ENCODE results near the gene PPFIBP2.

Gene PPFIBP2

DNA sequence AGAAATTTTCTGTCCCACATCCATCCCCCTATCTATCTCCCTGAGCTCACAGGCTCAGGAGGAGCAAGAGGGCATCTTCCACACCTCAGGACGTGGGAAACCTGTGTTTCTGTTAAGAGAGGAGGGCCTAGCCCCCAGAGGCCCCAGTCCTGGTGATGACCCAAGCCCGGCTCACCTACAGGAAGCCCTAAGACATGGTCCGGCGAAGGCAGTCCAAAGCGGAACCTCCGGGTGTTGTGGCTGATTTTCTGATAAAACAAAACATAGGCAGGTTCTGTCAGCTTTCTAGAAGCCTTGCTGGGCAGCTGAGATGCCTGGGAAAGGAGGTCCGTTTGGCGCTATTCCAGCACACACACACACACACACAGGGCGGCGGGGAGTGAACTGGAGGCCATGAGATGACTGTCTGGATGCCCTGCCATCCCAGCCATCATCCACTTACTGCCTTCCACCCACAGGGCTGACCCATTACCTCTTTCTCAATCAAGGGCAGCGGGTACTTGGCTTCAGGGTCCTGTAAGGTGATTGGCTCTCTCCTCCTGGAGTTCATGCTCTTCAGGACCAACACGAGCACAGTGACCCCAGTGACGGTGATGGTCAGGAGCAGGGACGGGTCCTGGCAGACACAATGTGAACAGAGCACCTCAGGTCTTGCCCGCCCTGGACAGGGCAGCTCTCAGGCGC, 158.6 kb downstream of the PPFIBP2 start:
- no peak for DNase-seq

DNA sequence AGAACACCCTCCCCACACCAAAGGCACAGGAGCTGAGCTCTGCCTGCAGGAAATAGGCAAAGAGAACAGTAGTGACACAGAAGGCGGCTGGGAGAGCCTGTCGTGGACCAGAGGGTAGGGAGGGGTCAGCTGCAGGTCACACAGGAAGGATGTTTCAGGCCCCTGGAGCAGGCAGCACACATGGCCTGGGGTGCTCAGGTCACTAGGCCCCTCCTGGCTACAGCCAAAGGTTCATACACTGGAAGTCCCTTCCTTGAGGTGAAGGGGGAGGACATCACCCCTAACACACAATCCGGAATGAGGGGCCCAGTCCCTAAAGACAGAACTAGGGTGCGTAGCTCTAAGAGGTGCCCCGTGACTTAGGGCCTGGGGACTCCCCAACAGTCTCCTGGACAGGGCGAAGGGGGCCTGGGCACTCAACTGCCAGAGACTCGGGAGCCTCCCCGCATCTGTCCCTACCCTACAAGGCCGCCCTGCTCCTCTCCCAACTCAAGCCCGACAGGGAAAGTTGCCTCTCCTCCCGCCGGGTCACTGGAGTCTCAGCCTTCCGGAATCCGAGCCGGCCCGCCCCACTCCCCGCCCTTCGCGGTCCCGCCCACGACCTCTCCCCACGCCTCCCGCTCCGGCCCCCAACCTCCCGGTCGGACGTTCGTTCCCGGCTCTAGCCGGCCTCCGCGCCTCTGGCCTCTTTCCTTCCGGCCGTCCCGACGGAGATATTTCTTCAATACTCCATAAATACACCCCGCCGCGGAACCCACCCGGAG, 159.3 kb downstream of the PPFIBP2 start, which contains the start of gene CYB5R2:
CYB5R2 (minus strand) TSS at position 541 of the 764 bp plus-strand sequence. CDS start 675 bp downstream, outside the sequence.
- no peak for DNase-seq

DNA sequence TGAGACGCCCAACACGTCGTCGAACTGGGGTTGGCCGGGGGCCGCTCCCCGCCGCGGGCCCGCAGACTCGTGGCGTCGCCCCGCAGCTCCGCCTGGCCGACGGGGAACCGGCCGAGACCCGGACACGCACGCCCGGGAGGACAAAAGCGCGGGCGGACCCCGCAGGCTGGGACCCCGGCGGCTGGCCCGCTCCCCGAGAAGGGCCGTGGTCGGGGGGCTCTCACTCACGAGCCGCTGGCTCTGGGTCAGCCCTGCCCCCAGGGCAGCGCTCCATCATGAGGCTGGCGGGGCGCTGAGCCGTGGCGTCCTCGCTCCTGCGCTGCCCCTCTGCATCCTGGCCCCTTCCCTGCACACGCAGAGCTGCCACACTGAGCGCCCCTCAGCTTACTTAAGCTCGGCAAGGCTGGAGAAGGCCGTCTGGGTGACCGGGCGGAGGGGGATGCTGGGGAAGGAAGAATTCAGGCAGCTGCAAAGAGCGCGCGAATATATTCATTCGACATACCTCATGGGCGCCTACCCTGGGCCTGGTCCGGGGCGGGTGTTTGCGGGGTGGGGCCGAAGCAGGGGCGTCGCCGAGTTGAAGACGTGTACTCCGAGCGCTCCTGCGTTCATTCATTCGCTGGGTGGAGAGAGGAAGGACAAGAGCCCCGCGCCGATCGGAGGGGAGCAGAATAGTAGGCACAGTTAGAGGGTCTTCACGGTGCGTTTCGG, 160.1 kb downstream of the PPFIBP2 start:
- no peak for DNase-seq

DNA sequence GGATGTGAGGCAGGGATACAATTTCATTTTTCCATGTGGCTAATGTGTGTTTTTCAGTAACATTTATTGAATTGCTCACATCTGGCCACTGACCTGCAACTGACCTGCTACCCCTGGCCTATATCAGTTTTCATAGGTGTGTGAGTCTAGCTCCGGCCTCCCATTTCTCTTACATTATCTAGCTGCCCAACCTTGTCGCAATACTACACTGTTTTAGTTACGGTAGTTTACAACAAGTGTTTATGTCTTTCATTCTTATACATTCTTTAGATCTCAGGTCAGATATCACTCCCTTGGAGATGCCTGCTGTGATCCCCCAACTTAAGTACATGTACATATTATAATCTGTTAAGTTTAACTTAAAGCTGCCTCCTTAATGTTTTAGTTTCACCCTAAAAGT, 161.8 kb downstream of the PPFIBP2 start:
- DNase-seq: no peak

DNA sequence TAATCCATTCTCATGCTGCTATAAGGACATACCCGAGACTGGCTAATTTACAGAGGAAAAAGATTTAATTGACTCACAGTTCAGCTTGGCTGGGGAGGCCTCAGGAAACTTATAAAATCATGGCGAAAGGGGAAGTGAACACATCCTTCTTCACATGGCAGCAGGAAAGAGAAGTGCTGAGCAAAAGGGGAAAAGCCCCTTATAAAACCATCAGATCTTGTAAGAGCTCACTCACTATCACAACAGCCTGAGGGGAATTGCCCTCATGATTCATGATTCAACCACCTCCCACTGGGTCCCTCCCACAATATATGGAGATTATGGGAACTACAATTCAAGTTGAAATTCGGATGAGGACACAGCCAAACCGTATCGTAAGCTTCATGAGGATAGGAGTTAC, 163.3 kb downstream of the PPFIBP2 start:
- no peak for DNase-seq

DNA sequence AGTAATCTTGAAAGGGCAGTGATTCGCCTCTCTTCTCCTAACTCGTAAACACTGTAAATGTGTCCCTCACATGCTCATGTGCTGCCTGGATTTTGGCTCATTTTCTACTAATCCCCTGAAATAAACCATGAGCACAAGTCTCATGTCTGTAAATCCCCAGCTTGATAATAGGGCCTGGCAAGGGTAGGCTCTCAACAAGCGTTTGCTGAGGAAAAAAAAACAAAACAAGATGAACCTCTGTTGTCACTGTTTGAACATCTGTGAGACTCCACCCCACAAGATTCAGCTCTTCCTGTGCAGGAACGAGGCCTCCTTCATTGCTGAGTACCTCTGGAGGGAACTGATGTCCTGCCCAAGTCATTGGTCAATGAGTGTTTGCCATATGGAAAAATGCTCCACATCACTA, 164.0 kb downstream of the PPFIBP2 start:
- no peak for DNase-seq

DNA sequence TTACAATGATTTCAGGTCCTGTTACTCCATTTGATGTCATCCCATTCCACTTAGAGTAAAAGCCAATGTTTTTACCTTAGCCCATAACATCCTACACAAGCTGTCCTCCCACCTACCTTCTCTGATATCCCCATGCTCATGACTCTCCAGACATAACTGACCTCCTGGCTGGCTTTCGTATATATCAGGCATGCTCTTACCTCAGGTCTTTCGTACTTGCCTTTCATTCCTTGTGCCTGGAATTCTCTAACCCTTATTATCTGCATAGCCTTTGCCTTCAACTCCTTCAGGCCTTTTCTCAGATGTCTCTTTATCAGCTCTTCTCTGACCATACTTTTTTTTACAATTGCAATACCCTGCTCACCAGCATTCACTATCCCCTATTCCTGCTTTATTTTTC, 169.8 kb downstream of the PPFIBP2 start:
- no peak for DNase-seq

DNA sequence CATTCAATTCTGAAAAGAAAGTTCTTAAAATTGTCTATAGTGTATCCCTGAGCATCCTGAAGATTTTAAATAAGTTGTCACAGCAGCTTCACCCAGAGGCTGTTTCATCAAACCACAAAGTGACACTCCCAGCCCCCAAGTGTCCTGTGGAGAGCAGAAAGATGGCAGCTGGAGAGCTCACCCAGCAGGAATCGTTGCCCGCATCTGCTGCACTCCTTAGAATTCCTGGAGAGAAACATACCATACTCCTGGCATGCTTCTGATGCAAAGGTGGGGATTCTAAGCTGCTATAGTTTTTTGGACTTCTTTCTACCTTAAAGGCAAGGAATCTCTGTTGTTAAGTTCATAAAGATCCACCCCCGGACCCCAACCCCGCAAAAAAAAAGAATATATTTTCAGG, 173.0 kb downstream of the PPFIBP2 start:
- no peak for DNase-seq

DNA sequence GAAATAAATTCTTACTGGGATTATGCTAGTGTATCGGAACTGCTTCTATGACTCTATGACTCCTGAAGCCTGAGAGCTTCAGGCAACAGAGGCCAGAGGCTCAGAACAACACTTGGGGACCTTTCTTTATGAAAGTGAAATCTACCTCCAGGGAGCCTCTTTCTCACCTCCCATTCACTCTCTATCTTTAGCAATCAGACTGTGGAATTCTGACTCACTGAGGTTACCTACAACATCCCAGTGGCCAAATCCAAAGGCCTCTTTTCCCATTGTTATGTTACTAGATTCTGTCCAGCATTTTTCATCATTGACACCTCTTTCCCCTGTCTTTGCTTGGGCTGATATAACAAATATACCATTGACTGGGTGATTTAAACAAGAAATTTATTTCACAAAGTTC, 173.6 kb downstream of the PPFIBP2 start:
- no peak for DNase-seq

DNA sequence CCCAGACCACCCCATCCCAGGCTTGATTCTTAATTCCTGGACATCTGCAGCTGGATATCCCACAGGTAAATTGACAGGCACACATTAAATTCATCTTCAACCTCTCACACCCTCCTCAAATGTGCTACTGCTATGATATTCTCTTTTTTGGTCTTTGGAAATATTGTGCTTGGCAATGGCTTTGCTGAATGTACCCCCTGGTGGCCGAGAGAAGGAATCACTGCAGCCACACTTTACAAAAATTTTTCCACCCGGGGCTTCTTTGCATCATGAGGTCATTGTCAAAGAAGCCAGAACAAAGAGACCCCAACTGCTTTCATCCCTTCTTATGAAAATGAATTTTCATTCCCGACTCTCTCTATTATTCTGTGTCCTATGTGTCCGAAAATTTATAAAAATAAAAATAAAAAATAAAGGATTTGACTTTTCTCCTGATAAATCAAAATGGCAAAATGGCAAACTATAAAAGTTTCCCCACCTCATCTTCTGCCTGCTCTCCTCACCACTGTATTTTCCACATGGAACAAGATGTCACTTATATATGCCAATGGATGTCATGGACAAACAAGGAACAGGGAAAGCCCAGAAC, 174.5 kb downstream of the PPFIBP2 start:
- DNase-seq: no peak

DNA sequence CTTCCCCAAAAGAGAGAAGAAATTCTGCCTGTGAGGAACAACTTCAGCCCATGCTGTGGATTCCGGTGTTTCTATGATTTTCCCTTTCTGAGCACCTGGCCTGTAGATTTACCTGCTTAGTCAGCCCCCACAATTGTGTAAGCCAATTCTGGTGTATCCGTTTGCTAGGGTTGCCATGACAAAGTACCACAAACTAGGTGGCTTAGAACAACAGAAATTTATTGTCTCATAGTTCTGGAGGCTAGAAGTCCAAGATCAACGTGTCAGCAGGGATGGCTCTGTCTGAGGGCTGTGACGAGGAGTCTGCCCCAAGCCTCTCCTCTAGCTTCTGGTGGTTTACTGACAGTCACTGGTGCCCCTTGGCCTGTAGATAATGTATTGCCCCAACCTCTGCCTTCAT, 175.4 kb downstream of the PPFIBP2 start:
- DNase-seq: no peak

DNA sequence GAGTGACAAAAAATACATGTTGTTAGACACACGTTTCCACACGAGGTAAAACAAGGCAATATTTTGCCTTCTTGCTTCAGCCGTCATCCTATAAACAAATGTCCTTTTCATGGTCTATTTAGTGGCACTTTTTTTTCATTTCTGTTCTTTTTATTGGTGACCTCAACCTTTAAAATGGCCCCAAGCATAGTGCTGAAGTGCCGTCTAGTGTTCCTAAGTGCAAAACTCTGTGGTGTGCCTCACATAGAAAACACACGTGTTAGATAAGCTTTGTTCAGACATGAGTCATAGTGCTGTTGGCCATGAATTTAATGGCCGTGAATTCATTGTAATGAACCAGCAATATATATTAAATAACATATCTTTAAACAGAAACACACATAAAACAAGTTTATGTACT, 176.8 kb downstream of the PPFIBP2 start:
- DNase-seq: no peak

DNA sequence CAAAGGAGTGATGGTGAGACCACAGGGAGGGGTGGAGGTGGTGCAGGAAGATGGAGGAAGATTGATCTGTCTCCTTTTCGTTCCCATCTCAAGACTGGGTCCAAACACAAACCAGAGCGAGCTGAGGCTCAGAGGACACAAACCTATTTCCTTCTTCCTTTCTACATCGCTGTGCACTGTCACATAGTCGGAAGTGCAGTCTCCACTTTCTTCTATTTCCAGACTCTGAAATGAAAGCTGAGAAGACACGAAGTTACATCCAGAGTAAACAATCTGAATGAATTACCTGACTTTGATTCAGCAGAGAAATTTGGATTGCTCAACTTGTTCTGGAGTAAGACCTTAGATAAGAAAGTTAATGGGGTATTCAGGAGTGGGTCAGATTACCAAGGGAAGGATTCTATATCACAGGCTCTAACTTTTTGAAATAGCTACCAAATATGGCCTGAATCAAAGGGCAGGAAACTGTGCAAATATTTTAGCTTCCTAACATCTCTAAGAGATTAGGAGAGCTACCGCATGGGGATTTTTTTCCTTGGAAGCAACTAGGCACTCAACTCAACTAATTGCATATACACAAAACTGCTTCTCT, 178.1 kb downstream of the PPFIBP2 start:
- no peak for DNase-seq

DNA sequence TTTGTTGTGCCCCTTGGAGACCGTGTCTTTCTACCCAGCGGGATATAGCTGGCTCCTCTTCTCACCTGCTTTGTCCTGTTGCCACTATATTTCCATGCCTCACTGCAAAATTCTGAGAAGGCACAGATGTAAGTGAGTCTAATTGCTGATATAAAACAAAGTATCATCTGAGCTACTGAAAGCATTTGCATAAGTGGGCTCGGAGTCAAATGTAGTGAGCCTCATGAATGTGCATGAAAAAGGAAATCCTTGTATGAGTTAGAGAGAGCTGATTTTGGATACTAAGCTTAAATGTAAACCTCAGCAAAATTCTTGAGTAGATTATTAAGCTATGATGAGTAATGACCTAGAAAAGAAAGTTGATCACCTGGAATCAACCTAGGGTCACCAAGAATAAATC, 178.6 kb downstream of the PPFIBP2 start:
- DNase-seq: no peak

DNA sequence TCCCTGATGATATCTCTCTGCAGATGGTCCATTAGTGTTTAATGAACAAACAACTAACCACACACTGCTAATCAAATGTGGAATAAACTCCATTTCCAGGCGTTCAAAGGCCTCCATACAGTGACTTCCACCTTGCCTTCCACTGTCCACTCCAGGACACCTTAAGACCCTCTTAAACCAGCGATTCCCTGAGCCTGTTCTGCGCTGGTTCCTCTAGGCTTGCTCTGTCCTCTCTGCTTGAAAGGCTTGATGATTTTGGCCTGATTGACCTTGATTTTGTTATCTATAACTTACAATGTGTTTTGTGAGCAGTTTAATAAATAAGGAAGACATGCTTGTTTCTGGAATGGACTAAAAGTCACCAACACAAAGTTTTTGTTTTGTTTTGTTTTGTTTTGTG, 180.4 kb downstream of the PPFIBP2 start:
- no peak for DNase-seq

DNA sequence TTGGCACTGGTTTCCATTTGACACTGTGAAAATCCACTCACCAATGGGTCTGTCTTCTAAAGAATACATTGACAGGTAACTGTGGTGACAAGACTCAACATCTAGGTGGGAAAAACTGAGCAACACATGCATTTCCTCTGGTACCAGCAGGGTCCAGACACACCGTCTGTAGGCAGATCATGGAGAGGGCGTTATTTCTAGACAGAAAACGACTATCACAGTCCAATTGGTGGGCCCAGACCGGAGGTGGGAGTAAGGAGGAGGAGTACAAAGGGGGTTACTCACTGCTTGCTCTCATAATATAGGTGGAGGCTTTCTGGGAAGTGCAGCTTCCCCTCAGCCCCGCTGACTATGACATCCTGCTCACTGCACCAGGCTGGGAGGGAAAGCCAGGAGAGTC, 182.6 kb downstream of the PPFIBP2 start:
- no peak for DNase-seq
